ENCODE results near the gene ACOXL. TPM values are rescaled to one million over a fixed set of nuclear protein-coding genes. Genes with fewer than 3 reads are reported as not detected.

The ACOXL gene
- total and polyA plus RNA-seq, 9 of the 15 experiments (the other 6 are each of a cell fraction or from before 2014, with no cell fraction given), result 0.31 to 0.56 TPM; not detected in 7

- TF ChIP-seq E2F6 (IDR thresholded peaks at IDR 0.05; ENCODE audit: borderline replicate concordance in 1 of 2, extremely low read depth in 1 of 2, insufficient read depth in 1 of 2, insufficient read length in 1 of 2, low read depth in 1 of 2, low read length in 1 of 2, poor library complexity in 1 of 2, severe bottlenecking in 1 of 2) (peak in 1 of 2 experiments; percentile 15), ZNF146 (CRISPR knock-in tag; IDR thresholded peaks at IDR 0.05; ENCODE audit: unreplicated experiment) (no peak), NFRKB (IDR thresholded peaks at IDR 0.05; ENCODE audit: low read depth) (no peak), ZNF41 (CRISPR knock-in tag; conservative IDR thresholded peaks at IDR 0.05) (no peak), ATF7 (IDR thresholded peaks at IDR 0.05) (no peak), RB1 (IDR thresholded peaks at IDR 0.05; ENCODE audit: low read depth) (0 out of 2 replicates have a peak, but pooled peaks have one; percentile 8), PRMT5 (CRISPR knock-in tag; IDR thresholded peaks at IDR 0.05) (no peak), PHF8 (IDR thresholded peaks at IDR 0.05; ENCODE audit: borderline replicate concordance, low read length) (peak; percentile 15; the same call in 1 of the 2 replicates), NEUROD1 (IDR thresholded peaks at IDR 0.05; ENCODE audit: borderline replicate concordance, low read depth, low read length, partially characterized antibody) (no peak), RUNX1 (IDR thresholded peaks at IDR 0.05; ENCODE audit: low read depth) (no peak), RERE (CRISPR knock-in tag; IDR thresholded peaks at IDR 0.05; ENCODE audit: borderline replicate concordance) (no peak), NFYB (IDR thresholded peaks at IDR 0.05; ENCODE audit: extremely low read depth, insufficient read length) (no peak), ATF4 (CRISPR knock-in tag; IDR thresholded peaks at IDR 0.05) (no peak), LARP7 (IDR thresholded peaks at IDR 0.05) (no peak), ZNF75A (CRISPR knock-in tag; IDR thresholded peaks at IDR 0.05) (no peak), HOMEZ (CRISPR knock-in tag; IDR thresholded peaks at IDR 0.05) (no peak)
These were observed at the start of gene ACOXL (continued) for GRCh38 chr2:110732422-110733413.

All from K562 (cell line).